GM21381 (cell line): ENCODE measurements around the gene PARD6B.
"Not testable (repeated sequence)": the region's sequence is repeated elsewhere in the genome, so short reads cannot be mapped to it uniquely, and the experiment has no call there.

ENCODE experiments used
- ATAC-seq: cut with Tn5 transposase; IDR thresholded peaks from one replicate; pipeline ENCODE4 v1.9.1; 2021; ENCODE audit warnings: mild to moderate bottlenecking, moderate library complexity; ENCODE audit not compliant: unreplicated experiment

The PARD6B gene

DNA sequence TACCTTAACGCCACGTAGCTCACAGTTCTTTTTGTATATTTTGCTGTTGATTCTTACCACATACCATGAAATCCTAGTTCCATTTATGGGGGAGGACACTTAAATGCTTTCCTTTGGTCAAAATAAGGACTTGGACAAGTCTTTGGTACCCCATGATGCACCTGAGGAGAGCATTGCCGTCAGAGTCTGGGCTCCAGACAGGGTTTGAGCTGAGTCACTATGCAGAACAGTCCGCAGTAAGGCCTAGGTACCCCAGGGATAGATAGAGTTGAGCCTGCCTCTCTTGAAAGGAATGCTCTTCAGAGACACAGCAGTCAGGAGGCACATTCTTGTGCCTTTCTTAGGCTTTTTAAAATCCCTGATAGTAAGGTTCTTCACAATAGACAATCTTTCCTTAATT, 6.0 kb downstream of the PARD6B start:
- no peak for ATAC-seq

DNA sequence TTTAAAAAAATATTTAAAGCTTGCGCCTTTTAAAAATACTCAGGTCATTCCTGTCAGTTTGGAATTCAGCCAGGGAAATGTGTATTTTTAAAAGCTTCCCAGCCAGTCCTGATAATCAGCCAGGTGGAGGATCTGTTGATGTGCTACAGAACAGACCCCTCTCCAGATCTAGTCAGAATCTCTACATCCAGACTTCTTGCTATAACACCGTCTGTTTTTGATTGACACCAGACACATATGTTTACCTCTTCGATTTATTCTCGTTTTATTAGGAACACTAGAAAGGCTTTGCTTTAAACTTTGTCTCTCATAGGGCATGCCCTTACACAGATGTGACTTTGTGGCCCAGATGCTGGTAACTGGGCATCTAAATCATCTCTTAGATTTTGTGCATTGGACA, 11.7 kb downstream of the PARD6B start:
- ATAC-seq = no peak

DNA sequence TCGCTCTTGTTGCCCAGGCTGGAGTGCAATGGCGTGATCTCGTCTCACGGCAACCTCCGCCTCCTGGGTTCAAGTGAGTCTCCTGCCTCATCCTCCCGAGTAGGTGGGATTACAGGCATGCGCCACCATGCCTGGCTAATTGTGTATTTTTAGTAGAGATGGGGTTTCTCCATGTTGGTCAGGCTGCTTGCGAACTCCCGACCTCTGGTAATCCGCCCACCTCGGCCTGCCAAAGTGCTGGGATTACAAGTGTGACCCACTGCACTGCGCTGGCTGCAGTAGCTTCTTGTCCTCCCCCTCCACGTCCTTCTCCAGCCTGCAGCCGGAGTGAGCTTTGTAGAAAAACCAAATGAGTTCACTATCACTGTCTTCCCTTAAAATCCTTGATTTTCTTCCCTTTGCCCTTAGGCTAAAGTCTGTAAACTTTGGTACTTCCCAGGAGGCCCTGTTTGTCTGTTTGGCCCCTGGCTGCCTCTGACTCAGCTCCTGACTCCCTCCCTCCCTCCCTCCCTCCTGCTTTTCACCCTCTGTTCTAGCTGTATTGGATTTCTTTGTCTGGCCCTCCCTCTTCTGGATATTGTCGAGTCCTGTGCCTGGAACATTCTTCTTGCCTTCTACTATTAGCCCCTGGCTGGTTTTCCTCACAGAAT, 12.9 kb downstream of the PARD6B start:
- no peak for ATAC-seq

DNA sequence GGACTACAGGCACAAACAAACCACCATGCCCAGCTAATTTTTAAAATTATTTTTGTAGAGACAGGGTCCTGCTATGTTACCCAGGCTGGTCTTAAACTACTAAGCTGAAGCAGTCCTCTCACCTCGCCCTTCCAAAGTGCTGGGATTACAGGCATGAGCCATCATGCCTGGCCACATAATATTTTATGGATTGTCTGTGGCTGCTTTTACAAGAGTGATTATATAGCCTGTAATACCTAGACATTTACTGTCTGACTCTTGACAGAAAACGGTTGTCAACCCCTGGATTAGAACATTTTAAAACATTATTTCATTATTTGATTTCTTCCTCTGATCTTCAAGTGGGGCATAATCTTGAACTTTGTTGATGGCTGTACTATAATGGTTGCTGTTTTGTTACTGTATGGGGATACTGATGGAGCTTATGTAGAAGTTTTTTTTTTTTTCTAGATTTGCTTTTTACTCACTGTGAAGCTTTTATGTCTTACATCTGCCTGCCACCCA, 14.3 kb downstream of the PARD6B start:
- ATAC-seq = no peak

DNA sequence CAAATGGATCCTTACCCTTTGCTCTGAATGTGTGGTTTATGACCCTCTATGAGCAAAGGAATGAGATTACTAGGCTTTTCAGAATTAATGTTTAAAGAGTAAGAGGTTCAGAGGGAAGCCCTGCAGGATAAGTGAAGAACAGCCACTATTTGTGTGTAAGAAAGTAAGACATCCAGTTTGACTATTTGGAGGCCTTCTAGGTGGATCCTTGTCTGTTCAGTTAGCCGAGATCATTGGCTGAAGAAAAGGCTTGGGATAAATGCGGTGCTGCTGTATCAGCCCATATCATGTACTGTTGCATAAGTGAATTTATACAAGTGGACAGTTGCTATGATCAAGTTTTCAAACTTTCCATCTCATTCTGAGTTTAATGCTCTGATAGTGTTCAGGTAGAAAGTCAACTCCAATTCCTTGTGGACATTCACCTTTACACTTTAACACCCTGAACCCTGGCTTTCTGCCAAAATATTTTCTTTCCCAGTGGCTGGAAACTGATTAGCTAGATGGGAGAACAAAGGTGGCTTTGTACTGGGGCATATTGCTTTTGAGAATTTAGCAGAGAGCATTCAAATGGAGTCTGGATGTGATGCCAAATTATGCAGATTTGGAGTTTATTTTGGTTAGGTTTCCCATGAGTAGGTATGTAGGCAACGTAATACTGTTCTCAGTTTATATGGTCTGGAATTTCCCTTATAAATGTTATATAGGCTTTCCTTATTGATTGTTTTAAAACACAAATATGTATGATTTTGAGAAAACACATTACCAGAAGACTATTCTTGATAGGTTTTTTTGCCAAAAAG, 15.0 kb downstream of the PARD6B start:
- ATAC-seq = no peak

DNA sequence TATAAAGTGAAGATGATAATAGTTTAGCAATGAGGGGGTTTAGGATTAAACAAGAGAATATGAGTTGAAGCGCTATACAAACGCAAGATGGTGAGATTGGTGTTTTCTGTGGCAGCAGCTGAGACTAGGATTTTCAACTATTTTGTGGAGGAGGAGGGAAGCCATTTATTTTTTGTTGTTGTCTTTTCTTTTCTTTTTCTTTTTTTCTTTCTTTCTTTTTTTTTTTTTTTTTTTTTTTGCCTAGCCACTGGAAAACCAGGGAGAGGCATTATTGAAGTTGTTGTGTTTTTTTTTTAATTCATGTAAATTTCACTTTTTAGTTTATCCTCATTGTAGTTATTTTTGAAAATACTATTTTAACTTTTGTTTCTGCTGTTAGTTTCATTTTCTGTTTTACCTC, 15.9 kb downstream of the PARD6B start:
- ATAC-seq = no peak

DNA sequence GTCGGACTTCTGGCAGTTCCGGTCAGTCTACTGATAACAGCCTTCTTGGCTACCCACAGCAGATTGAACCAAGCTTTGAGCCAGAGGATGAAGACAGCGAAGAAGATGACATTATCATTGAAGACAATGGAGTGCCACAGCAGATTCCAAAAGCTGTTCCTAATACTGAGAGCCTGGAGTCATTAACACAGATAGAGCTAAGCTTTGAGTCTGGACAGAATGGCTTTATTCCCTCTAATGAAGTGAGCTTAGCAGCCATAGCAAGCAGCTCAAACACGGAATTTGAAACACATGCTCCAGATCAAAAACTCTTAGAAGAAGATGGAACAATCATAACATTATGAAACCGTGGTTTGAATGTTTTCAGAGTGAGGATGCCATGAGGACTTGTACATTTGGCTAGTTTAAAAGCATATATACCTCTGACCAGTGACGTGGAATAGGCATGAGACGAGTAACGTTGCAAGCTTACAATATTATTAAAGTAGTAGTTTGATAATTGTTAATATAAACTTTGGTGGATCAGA, 18.8 kb downstream of the PARD6B start:
- no peak for ATAC-seq

DNA sequence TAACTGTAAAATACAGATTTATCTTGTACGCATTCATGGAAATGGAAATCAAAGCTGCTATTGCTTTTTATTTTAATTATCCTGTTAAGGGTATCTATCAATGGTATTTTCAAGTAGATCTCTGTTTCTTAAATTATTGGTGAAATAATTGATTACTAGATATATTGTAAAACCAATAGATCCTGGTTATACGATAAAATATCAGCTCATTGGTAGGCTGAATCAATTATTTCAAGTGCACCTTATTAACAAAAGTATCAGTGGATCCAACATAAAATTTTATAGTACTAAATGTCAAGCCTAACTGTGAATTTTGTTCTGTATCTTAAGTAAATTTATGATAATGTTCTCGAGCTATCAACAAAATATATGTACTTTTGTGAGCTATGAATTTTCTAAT, 21.8 kb downstream of the PARD6B start:
- no peak for ATAC-seq

DNA sequence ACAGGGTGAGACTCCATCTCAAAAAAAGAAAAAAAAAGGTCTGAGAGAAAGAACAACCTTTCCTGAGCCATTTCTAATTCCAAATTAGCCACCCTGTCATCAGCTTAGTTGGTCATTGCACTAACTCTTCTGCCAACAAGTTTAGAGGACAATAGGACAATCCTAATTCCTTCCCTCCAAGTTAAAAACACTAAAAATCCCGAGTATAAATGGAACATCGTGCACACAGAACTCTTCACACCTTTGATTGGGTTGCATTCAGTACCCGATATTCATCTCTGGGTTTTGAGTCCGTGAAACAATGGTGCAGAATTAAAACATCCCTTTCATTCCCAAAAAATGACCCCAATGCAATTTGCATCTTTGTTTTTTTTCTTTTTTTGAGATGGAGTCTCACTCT, 23.0 kb downstream of the PARD6B start:
- no peak for ATAC-seq

DNA sequence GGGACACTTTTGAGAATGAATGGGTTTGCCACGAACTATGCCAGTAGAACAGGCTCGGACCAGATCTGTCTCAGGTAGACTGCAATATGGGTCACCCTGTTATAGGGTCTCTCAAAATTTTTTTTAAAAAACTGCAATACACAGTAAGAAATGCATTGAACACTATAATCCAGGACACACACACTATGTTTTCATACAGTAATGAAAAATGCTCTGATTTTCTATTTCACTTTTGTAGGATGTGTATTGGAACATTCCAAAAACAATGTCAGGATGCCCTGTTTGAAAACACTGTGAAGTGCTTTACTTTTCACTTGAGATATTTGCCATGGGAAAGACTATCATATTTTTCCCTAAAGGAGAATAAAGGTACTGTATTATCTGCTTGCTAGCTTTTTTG, 25.1 kb downstream of the PARD6B start:
- ATAC-seq = no peak

DNA sequence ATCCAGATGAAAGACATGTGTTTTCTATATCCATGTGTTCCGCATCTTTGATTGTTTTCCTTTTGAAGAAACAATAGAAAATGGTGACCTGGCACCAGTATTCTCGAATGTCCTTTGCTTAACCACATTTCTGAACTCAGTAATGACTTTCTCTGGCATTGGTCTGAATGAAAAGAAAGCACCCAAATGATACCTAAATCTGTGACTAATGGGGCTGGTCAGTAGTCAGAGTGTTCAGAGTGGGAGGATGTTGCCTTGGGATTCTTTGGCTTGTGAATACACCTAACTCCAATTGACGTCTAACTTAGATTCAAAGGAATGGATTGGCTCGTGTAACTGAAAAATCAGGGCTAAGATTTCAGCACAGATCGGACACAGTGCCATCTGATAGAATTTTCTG, 27.1 kb downstream of the PARD6B start:
- no peak for ATAC-seq

DNA sequence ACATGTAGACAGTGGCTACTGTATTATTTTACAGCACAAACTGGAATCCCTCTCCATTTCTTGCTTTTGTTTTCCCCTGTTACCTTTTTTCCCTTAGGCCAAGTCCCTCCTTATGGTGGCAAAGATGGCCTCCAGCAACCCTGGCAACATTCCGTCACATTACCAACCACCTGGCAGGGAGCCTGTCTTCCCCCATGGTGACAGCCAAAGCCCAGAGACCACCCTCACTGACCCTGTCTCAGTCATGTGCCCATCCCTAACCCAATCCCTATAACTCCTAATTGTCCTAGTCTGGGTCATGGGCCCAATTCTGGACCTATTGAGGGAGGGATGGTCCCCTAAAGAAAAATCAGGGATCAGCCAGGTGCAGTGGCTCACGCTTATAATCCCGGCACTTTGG, 27.6 kb downstream of the PARD6B start:
- ATAC-seq = no peak

DNA sequence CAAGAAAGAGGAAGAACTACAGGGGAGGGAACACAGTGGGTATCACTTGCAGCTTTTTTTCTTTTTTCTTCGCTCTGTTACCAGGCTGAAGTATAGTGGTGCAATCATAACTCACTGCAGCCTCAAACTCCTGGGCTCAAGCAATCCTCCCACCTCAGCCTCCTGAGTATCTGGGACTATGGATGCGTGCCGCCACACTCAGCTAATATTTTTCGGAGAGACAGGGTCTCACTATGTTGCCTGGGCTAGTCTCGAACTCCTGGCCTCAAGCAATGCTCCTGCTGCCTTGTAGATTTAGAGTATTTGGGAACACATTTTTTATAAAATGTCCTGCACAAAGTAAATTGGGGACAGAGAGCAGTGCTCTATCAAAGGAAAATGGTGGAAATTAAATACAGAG, 28.3 kb downstream of the PARD6B start:
- no peak for ATAC-seq

DNA sequence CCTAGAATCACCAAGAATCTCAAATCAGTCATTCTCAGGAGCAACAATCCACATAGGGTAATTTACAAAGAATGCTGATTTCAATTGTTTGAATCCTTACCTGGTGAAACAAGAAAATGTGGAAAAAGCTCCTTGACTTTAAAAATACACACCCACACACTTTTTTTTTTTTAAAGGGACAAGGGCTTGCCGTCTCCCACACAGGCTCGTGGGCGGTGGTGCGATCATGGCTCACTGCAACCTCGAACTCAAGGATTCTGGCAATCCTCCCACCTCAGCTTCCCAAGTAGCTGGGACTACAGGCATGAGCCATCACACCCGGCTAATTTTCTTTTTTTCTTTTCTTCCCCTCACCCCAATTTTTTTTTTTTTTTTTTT, 30.7 kb downstream of the PARD6B start:
- no peak for ATAC-seq

DNA sequence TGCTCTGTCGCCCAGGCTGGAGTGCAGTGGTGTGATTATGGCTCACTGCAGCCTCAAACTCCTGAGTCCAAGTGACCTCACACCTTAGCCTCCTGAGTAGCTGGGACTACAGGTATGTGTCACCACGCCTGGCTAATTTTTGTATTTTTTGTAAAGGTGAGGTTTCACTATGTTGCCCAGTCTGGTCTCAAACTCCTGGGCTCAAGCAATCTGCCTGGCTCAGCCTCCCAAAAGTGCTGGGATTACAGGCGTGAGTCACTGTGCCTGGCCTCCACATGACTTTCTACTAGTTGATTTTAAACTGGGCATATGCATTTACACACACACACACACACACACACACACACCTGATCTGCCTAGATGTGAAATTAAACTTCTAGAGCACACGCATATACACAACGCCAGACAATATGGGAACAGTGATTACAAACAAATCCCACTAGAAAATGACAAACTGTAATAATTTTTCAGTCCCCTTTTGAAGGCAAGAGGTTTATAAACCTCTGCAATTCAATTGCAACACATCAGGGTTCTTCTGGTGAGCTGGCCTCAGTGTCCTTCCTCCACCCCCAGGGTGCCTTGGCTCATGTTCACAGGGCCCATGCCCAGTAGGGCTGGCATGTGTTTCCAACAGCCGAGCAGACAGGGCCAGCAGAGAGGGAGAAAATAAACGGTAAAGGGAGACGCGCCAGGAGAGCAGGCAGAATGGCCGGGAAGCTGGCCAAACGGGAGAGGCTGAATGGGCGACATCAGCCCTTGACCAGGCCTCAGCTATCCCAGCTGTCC, 31.2 kb downstream of the PARD6B start:
- ATAC-seq = no peak

DNA sequence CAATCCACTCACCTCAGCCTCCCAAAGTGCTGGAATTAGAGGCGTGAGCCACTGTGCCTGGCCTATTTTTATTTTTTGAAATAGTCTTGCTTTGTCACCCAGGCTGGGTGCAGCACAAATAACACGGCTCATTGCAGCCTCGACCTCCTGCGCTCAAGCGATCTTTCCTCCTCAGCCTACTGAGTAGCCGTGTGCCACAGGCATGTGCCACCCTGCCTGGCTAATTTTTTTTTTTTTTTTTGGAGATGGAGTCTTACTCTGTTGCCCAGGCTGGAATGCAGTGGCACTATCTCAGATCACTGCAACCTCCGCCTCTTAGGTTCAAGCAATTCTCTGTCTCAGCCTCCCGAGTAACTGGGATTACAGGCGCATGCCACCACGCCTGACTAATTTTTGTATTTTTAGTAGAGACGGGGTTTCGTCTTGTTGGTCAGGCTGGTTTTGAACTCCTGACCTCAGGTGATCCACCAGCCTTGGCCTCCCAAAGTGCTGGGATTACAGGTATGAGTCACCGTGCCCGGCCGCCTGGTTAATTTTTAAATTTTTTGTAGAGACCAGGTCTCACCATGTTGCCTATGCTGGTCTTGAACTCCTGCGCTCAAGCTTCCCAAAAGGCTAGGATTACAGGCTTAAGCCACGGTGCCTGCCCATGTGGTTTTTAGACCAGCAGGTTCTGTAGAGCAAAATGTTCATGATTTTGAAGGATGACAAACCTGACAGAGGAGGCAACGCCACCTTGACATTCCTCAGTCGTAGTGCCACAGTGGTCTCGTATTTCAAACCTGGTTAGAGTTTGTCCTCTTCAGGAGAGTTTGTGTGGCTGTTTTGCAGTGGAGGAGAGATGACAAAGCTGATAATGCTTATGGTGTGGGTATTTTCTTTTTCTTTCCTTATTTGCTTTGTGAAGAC, 32.4 kb downstream of the PARD6B start:
- not testable (repeated sequence) for ATAC-seq

DNA sequence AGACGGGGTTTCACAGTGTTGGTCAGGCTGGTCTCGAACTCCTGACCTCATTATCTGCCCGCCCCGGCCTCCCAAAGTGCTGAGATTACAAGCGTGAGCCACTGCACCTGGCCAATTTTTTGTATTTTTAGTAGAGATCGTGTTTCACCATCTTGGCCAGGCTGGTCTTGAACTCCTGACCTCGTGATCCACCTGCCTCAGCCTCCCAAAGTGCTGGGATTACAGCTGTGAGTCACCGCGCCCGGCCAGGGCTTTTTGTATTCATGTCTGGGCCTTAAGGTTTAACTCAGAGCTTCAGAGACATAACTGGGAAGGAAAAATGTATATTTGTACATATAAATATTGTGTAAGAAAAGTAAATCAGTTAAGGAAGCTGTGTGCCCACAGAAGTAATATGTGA, 33.9 kb downstream of the PARD6B start:
- not testable (repeated sequence) for ATAC-seq

DNA sequence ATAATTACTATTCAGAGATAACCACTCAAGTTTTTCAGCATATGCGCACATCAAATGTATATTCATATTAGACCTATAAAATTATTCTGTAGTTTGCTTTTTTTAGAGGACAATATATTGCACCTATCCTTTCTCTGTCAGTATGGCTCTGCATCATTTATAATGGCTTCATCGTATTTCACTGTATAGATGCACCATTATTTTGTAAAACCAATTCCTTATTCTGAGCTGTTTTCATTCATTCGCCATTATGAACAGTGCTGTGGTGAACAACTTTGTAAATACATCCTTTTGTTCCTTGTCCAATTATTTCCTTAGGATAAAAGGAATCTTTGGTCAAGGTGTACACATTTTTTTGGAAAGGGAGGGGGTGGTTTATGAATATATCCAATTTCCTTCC, 34.3 kb downstream of the PARD6B start:
- no peak for ATAC-seq

DNA sequence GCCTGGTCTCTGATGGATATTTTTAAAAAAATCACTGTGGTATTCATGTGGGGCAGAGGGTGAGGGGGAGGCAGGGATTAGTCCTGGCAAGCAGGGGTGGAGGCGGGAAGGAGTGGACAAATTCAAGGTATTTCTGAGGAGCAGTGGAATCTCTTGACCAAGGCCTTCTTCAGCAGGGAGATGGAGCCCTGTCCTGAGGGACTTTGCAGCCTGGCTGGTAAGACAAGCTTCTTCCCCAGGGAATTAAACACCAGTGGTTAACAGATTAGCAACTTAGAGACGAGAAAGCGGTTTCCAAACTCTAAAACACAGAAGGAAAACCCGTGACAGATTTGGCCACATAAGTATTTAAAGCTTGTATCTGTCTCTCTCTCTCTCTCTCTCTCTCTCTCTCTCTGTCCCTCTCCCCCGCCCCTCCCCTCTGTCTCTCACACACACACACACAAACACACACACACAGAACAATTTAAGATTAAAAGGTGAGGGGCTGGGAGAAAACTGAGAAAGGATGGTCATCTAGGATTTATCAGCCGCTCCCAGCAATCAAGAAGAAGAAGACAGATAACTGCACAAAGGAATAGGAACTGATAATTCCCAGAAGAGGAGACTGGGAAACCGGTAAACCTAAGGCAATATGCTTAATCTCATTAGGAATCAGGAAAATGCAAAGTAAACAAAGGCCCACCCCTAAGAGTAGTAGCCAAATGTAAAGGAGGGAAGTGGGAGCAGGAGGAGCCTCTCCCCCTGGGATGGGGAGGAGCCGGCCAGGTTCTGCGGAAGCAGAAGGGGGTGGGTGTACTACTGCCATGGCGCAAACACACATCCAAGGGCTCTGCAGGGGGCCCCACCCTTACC, 35.8 kb downstream of the PARD6B start:
- not testable (repeated sequence) for ATAC-seq
